Measurements from ENCODE around the gene SH3BP1. TPM values are rescaled to one million over a fixed set of nuclear protein-coding genes. Genes with fewer than 3 reads are reported as not detected.

The SH3BP1 gene
- total and polyA plus RNA-seq, 2 of the 8 experiments (the other 6 are each of a cell fraction or from before 2014, with no cell fraction given) = 23.9 to 40.3 TPM

GRCh38 chr22:37659897-37660708 is 20.6 kb downstream of the SH3BP1 start:
- no peak overlapping the region for H2BK20ac ChIP-seq (ENCODE audit: low read length)
- H4K20me1 ChIP-seq (replicated peaks in 1 of 2; ENCODE audit: control insufficient read depth in 1 of 2, insufficient read depth in 2 of 2, low read length in 2 of 2) = peaks cover 23 to 37% of the 10 kb centered on the region in 2 experiments
- no peak overlapping the region for H2BK15ac ChIP-seq (ENCODE audit: low read length)
- peaks cover 0 to 21% (median 6%) of the 10 kb centered on the region in 4 experiments; a peak in 5 of 7 replicates for H3K4me1 ChIP-seq (replicated peaks in 1 of 4; ENCODE audit: control insufficient read depth in 3 of 4, insufficient read depth in 4 of 4, low read length in 3 of 4)
- no peak overlapping the region for H3K18ac ChIP-seq (ENCODE audit: extremely low read depth, low read length)
- H3K4me2 ChIP-seq (ENCODE audit: insufficient read depth in 1 of 2, low read depth in 2 of 2, low read length in 2 of 2) = peak overlapping the region; percentile 93 to 95
- H3K4ac ChIP-seq (replicated peaks; ENCODE audit: insufficient read length, low read depth, low read length) = no peak overlapping the region
- no peak overlapping the region for H3K14ac ChIP-seq (ENCODE audit: insufficient read length)
- H2BK12ac ChIP-seq (ENCODE audit: low read depth, low read length) = no peak overlapping the region
- no peak overlapping the region for H3K56ac ChIP-seq (replicated peaks; ENCODE audit: insufficient read length, low read depth, low read length)
- H3K27ac ChIP-seq (ENCODE audit: low read depth, low read length) = no peak overlapping the region
- no peaks in the 10 kb centered on the region for H3K36me3 ChIP-seq (ENCODE audit: control insufficient read depth in 2 of 4, insufficient read depth in 4 of 4, low read length in 3 of 4)
- ChIA-PET POLR2A (ENCODE audit: partially characterized antibody) (interaction anchor here (0.9 to 5.1 kb wide), 8 partner anchors 12 to 144 kb away, joined by 3 to 37 read pairs (median 14); partner anchors contain the start of genes LGALS1 and TRIOBP), CTCF (ENCODE audit: partially characterized antibody) (interaction anchor here (0.7 to 12.1 kb wide), 12 partner anchors 11 to 158 kb away, joined by 3 to 165 read pairs (median 4); partner anchors contain the start of gene SH3BP1)
- no peak overlapping the region for H3K23ac ChIP-seq (ENCODE audit: insufficient read length)
- no peak overlapping the region for H2AFZ ChIP-seq (ENCODE audit: low read length)
- H3K4me3 ChIP-seq (ENCODE audit: extremely low read depth in 1 of 4, insufficient read depth in 2 of 4, low read depth in 3 of 4, low read length in 4 of 4) = peak overlapping the region; percentile 71 to 94 (median 76); a peak in 6 of 8 replicates
- H2AK5ac ChIP-seq (ENCODE audit: low read depth, low read length) = 0 out of 2 replicates have a peak overlapping the region, but pooled peaks have one; percentile 9
- no peak overlapping the region for H4K5ac ChIP-seq (ENCODE audit: insufficient read length, low read depth, low read length)
- H2BK5ac ChIP-seq (ENCODE audit: low read depth, low read length) = no peak overlapping the region
- no peak for TF ChIP-seq PHF8 (conservative IDR thresholded peaks at IDR 0.05; ENCODE audit: low read depth, low read length)
- no peak for TF ChIP-seq SIRT6 (IDR thresholded peaks at IDR 0.05; ENCODE audit: low read length)
- TF ChIP-seq GTF2F1 (IDR thresholded peaks at IDR 0.05; ENCODE audit: borderline replicate concordance, low read depth, low read length) = no peak
- TF ChIP-seq CBX5 (IDR thresholded peaks at IDR 0.05; ENCODE audit: low read depth, low read length) = no peak
- TF ChIP-seq SP4 (IDR thresholded peaks at IDR 0.05; ENCODE audit: low read length) = no peak
- no peak for TF ChIP-seq RBBP5 (IDR thresholded peaks at IDR 0.05; ENCODE audit: borderline replicate concordance, low read depth, low read length)
- no peak for TF ChIP-seq SP2 (IDR thresholded peaks at IDR 0.05; ENCODE audit: low read length)
- no peak for TF ChIP-seq POU5F1 (IDR thresholded peaks at IDR 0.05; ENCODE audit: low read depth, low read length)
- FAIRE-seq (no peak), DNase-seq (ENCODE audit: low read depth in 1 of 2, low spot score in 2 of 2) (no peak)
- no peak overlapping the region for H4K8ac ChIP-seq (ENCODE audit: extremely low read depth, insufficient read depth, low read length)
- H3K9me3 ChIP-seq (ENCODE audit: insufficient read depth in 2 of 2, low read depth in 1 of 2, low read length in 1 of 2) = no peaks in the 10 kb centered on the region
- peaks cover 27% of the 10 kb centered on the region for H3K79me1 ChIP-seq (ENCODE audit: low read depth, low read length)
- peak overlapping the region in 3 of 4 experiments; percentile 62 to 78 (median 68); a peak in 3 of 7 replicates for H3K9ac ChIP-seq (replicated peaks in 1 of 4; ENCODE audit: extremely low read depth in 1 of 4, low read depth in 3 of 4, low read length in 3 of 4)
- H3K27me3 ChIP-seq (replicated peaks in 1 of 4; ENCODE audit: control insufficient read depth in 3 of 4, extremely low read depth in 1 of 4, insufficient read depth in 3 of 4, low read length in 3 of 4) = no peaks in the 10 kb centered on the region
- H4K91ac ChIP-seq (replicated peaks; ENCODE audit: insufficient read length, low read length) = no peak overlapping the region
- 87% methylated on average over 14 of the region's 14 CpGs; no CpG with 5 or more reads in 1 of the 2 experiments for WGBS, 2 experiments (ENCODE audit: extremely low coverage in 1 of 2, insufficient coverage in 1 of 2, insufficient read length in 1 of 2, insufficient replicate concordance in 2 of 2, low coverage in 1 of 2, low lambda C conversion rate in 2 of 2, missing lambda C conversion rate in 1 of 2)
- H2BK120ac ChIP-seq (replicated peaks; ENCODE audit: low read depth, low read length) = no peak overlapping the region
- peaks cover 25 to 56% of the 10 kb centered on the region in 2 experiments; a peak in 3 of 4 replicates for H3K79me2 ChIP-seq (ENCODE audit: control insufficient read depth in 1 of 2, insufficient read depth in 2 of 2, low read length in 2 of 2)
- peaks cover 11% of the 10 kb centered on the region for H3K23me2 ChIP-seq (ENCODE audit: low read depth, low read length)

Data from H1 (cell line).